HuH-7.5 (cell line): Measurements from ENCODE around the gene HEATR1.
A peak's percentile ranks its signal among the peaks of the same experiment; 100 is the strongest.
"Not testable (repeated sequence)": the region's sequence is repeated elsewhere in the genome, so short reads cannot be mapped to it uniquely, and the experiment has no call there.

Experiments used
- DNase-seq: peaks from one replicate; pipeline ENCODE4 v3.0.0; 2011; ENCODE audit warnings: low spot score

Gene HEATR1

GRCh38 chr1:236509647-236510401 is 94.5 kb downstream of the HEATR1 start:
- no peak for DNase-seq

- no peak for DNase-seq
These were observed 95.1 kb downstream of the HEATR1 start for GRCh38 chr1:236509203-236509602.

GRCh38 chr1:236508593-236509027 is 95.7 kb downstream of the HEATR1 start:
- DNase-seq: no peak

GRCh38 chr1:236507022-236507700 is 97.2 kb downstream of the HEATR1 start:
- DNase-seq: no peak

GRCh38 chr1:236504338-236504737 is 100.0 kb downstream of the HEATR1 start:
- not testable (repeated sequence) for DNase-seq

GRCh38 chr1:236502972-236503639 is 101.2 kb downstream of the HEATR1 start:
- DNase-seq: peak; percentile 49

- no peak for DNase-seq
These were observed 101.7 kb downstream of the HEATR1 start for GRCh38 chr1:236502579-236502971.

GRCh38 chr1:236501093-236501492 is 103.2 kb downstream of the HEATR1 start:
- DNase-seq: no peak
